ENCODE results near the gene CAP2.
"Not testable (repeated sequence)": the region's sequence is repeated elsewhere in the genome, so short reads cannot be mapped to it uniquely, and the experiment has no call there.

CAP2 gene

DNA sequence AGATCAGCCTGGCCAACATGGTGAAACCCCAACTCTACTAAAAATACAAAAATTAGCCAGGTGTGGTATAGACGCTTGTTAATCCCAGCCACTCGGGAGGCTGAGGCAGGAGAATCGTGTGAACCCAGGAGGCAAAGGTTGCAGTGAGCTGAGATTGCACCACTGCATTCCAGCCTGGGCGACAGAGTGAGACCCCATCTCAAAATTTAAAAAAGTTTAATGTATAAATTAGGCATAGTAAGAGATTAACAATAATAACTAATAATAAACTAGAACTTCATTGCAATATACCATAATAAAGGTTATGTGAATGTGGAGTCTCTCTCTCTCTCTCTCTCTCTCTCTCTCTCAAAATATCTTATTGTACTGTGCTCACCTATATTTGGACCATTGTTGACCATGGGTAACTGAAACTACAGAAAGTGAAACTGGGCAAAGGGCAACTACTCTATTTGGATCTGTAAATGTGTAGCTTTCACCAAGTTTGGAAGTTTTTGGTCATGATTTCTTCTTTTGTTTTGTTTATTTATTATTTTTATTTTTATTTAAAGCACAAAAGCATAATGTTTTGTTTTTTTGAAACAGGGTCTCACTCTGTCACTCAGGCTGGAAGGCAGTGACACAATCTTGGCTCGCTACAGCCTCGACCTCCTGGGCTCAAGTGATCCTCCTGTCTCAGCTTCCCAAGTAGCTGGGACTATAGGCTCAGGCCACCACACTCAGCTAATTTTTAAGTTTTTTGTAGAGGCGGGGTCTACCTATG is 12.0 kb downstream of the CAP2 start:
- not testable (repeated sequence) for DNase-seq

DNA sequence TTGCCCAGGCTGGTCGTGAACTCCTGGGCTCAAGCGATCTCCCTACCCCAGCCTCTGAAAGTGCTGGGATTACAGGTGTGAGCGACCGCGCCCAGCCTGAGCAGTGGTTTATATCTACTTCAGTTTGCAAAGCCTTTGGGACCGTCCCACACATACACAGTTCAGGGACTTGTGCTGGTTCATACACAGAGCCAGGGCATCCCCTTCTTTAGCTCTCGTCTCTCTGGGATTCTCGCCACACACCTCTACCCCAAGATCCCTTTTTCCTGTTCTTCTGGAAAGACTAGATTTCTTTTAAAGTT is 12.5 kb downstream of the CAP2 start:
- no peak for DNase-seq

DNA sequence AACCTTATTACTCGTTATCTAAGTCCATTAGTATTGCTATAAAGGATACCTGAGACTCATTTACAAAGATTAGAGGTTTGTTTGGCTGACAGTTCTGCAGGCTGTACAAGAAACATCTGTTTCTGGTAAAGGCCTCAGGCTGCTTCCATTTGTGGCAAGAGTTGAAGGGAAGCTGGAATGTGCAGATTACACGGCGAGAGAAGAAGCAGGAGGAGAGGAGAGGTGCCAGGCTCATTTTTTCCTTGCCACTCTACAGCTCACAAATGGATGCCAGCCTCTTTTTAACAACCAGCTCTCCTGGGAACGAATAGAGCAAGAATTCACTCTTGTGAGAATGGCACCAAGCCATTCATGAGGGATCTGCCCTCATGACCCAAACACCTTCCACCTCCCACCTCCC is 14.7 kb downstream of the CAP2 start:
- DNase-seq: no peak

DNA sequence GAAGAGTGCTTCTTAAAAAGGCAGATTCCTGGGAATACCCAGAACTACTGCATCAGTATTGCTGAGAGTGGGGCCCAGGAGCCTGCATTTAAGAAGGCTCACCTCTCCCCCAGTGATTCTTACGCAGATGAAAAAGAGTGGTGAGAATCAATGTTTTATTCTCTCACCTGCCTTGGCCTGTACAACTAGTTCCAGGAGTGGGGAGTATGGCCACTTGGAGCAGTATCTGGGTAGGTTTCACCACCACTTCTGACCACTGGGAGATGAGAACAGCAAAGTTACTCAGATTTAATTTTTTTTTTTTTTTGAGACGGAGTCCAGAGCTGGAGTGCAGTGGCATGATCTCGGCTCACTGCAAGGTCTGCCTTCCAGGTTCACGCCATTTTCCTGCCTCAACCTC is 16.9 kb downstream of the CAP2 start:
- no peak for DNase-seq

DNA sequence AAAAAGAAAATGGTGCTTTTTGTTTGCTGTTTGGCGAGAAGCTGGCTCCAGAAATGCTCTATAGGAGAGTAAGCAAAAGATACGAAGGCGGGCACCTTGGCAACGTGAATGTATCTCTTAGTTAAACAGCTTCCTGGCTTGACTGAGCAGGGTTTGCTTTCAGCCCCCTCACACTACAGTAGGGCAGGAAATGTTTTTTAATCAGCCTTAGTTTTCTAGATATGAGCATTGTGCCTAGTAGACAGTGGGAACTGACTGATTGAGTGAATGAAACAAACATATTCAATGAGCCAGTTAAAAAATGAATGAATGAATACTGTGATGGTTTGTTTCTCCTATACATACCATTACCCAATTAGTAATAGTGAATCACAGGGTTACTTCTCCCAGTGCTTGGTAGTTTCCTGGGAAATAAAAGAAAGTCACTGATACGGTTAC is 19.9 kb downstream of the CAP2 start:
- DNase-seq: no peak

DNA sequence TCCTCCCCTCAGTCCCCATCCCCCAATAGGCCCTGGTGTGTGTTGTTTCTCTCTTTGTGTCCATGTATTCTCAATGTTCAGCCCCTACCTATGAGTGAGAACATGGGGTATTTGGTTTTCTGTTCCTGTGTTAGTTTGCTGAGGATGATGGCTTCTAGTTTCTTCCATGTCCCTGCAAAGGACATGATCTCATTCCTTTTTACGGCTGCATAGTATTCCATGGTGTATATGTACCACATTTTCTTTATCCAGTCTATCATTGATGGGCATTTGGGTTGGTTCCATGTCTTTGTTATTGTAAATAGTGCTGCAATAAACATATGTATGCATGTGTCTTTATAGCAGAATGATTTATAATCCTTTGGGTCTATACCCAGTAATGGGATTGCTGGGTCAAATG is 21.0 kb downstream of the CAP2 start:
- DNase-seq: not testable (repeated sequence)

DNA sequence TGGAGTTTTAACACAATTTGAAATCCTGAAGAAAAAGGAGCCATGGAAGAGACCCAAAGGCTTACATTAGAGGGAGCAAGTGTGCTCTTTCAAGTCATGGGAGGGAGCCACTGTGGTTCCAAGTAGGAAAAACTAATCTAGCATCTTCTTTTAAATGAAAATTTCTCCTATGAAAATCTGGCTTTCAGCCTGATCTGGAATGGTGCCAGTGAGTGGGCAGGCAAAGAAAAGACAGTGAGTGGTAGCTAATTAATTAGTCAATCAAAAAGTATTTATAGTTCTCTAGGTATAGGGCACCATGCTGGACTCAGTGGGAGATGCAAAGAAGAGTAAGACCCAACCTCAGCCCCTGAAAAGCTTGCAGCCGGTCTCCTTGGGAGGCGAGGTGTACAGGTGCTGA is 21.9 kb downstream of the CAP2 start:
- DNase-seq: no peak

DNA sequence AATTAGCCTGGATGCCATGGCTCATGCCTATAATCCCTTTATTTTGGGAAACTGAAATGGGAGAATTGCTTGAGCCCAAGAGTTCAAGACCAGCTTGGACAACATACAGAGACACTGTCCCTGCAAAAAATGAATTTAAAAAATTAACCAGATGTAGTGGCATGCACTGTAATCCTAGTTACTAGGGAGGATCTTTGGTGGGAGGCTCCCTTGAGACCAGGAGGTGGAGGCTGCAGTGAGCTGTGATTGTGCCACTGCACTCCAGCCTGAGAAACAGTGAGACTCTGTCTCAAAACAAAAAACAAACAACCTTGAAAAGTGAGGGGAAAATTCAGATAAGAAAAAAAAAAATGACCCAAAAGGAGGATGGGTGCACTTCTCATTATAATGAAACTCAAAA is 23.4 kb downstream of the CAP2 start:
- no peak for DNase-seq

DNA sequence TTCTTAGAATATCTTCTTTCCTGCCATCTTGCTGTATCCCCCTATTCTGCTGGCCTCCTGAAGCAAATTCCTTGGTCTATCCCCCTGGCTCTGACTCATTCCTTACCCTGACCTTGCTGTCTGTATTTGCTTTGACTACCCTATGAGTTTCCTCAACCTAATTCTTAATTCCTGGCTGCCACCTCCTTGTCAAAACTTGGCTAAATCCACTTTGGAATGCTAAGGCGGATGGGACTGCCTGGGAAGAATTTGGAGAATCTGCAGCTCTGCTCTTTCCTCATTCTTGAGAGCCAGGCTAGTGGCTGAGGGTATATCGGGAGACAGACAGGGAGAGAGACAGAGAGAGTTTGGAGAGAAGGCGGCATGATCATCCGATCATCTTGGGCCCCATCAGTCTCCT is 24.4 kb downstream of the CAP2 start:
- no peak for DNase-seq

DNA sequence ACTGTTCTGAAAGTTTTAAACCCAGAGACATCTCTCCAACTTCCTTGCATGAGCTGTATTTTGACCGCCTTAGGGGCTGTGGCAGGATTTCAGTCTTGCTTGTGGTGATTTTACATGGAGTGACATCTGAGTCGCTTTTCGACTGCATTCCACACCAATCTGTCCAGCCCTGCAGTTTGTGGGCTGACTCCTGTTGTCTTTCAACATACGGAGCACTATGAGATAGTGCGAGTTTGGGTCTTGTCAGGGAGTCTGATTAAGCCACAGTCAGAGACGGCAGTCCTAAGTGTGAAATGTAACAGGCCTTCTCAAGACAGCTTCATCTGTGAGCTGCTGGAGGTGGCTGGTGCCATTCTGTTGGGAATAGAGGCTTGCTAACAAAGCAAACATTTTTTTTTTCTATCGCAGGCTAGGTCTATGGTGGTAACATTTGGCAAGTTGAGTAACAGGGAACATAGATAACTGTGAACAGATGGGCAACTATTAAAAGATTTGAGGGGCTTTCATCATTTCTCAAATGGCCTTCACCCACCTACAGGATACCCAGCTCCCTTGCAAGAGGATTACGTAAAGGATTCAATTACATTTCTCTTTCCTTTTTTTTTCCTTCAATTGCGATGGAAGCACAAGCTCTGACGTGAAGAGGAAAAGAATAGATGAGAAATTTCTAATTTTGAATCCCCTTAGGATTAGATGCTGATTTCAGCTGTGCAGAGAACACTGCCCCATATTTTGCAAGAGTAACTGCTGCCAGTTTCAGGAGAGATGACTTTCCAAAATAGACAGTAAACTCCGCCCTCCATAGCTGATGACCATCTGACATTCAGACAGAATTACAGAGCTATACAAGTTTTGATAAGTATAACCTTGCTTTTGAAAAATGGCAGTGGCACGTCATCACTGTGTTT is 25.1 kb downstream of the CAP2 start:
- DNase-seq: no peak

DNA sequence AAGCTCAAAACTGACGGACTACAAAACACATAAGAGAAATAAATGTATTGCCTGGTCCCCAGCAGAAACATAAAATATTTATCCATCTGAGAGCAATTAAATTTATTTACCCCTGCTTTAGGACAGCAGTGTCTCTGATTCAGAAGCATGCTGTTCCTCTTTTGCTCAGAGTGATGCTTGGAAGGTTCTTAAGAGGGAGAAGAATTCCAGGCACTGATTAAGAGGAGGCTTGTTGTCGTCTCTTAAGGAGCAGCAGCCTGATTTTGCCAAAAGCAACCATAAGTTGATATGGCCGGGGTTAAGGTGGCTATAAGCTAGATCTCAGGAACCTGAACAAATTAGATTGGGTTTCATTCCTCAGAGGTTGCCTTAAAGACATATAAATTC is 25.8 kb downstream of the CAP2 start:
- no peak for DNase-seq

DNA sequence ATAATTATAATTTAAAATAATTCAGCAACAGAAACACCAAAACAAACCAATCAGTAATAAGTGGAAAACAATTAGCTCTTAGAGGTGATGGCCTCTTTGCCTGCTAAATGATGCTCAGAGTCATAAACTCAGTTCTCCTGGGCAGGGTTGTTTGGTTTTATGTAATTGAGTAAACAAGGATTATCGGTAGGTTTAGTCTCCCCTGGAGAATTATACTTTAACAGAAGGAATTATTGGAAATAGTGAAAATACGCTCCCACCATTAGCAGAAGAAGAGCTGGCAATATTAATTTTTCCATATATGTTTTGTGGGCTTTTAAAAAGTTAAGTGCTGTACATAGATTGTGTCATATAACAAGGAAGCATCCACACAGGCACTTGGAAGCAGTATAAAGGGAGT is 27.0 kb downstream of the CAP2 start:
- no peak for DNase-seq

DNA sequence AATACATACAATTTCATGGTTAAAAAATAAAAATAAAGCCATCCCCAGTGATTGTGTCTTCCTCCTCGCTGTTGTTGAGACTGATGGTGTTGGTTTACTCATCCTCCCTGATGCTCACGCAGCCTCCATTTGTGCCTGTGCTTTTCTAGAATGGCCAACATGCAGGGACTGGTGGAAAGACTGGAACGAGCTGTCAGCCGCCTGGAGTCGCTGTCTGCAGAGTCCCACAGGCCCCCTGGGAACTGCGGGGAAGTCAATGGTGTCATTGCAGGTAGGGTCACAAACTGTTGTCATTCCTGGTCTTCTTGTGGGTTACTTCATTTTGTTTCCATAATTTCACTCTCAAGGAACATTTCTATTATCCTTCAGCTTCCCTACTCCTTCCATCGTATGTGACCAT is 28.0 kb downstream of the CAP2 start:
- no peak for DNase-seq

DNA sequence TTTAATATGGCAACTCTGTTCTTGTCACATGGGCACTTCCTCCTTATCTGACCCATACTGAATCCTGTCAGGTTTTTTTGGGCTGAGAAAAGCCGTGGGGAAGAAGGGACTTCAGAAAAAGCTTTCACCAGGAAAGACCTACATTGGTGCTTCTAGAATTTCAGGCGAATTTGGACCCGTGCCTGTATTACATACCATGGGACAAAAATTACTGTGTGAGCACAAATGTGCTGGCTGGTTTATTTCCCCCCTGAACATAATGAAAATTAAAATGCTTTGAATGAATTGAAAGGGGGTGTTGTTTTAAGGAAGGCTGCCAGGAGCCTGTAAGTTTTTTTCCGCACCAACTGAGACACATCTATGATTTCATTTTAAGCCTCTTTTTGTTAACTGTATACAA is 29.6 kb downstream of the CAP2 start:
- DNase-seq: no peak

DNA sequence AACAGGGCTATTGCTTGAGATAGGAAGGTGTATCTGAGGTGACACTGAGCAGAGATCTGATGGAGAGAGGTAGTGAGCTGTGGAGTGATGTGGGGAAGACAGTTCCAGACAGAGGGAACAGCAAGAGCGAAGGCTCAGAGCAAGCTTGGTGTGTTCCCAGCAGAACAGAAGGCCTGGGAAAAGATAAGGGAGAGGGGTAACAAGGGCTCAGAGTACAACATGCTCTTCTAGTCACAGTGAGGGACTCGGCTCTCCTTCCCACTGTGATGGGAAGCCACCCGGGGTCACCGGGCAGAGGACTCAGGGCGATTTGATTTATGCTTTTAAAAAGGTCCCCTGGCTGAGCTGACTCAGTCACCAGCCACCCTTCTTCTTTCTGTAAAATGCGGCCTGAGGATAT is 33.7 kb downstream of the CAP2 start:
- no peak for DNase-seq

DNA sequence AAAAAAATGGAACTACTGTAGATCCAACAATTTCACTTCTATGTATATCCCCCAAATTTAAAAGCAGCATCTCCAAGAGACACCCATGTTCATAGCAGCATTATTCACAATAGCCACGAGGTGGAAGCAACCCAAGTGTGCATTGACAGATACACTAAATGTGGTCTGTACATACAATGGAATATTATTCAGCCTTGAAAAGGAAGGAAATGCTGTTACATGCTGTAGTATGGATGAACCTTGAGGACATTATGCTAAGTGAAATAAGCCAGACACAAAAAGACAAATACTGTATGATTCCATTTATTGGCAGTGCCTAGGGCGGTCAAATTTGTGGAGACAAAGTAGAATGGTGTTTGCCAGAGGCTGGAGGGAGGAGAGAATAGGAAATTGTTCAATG is 34.2 kb downstream of the CAP2 start:
- DNase-seq: no peak

DNA sequence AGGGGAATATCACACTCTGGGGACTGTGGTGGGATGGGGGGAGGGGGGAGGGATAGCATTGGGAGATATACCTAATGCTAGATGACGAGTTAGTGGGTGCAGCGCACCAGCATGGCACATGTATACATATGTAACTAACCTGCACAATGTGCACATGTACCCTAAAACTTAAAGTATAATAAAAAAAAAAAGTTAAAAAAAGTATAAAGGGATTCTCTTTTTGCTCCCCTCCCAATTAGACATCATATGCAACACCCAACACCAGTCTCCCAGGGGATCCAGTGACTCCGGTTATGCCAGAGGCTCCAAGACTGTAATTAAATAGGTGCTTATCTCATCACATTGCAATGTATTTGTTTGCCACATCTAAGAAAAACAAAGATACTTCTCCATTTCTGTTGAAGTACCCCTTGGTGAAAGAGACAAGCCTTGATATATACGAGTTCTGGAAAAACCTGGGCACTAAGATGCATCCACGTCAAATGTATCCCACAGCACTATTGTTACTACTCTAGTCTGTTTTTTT is 35.3 kb downstream of the CAP2 start:
- not testable (repeated sequence) for DNase-seq

DNA sequence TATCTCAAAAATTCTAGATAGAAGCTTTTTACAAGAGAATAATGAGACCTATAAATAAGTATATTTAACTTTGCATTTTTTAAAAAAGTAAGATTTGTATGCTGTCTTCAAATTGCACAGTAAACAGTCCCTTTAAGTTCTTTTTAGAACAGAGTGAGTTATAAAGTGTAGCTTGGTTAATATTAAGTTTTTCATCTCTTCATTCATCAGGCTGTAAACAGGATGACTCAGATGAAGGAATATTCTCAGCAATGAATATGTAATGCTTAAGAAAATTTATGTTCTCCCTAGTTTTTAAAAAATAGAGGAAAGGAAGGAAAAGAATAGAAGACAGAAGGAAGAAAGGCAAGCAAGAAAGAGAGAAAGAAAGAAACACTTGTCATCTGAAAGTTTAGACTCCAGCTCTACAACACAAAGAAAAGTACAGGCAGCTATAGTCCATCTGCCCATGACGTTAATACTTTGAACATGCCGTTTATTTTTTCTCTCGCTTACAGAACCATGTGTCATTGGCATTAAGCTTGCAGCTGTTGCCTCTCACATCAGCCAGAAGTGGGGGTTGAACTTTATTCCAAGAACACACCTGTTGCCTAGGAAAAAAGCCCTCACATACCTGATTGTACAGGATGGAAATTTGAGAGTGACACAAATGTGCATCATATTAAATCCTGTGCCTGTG is 36.1 kb downstream of the CAP2 start:
- DNase-seq: no peak

DNA sequence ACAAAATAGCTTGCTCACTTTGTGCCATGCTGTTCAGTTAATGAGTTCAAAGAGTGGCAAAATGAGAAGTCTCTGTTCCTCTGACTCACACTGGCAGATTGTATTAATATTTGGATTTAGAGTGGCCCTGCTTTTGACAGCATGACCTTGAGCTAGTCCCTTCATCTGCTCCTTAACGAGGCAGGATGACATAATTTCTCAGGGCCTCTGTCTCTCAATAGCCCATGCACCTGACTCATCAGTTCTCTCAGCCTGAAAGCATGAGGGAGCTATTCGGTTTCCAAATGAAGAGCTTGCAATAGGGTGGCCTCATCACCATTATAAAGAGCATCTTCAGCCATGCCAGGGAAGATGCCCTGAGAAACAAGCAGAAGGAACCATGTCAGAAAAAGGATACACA is 38.2 kb downstream of the CAP2 start:
- DNase-seq: no peak

DNA sequence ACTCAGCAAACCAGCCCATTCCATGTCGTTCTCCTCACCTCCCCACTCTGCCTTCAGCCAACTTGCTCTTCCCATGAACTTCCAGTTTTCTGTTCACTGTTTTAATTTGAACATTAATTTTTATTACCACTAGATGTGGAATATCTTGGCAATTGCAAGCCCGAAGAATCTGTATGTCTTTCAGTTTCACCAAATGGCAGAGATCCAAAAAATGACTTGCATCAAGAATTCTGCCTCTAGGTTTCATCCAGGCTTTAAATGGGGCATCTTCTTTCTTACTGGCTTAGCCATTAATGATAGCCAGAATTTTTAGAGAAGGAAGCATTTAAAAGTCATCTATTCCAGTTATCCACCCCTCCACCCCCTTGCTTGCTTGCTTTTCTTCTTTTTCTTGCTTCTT is 39.0 kb downstream of the CAP2 start:
- DNase-seq: no peak

DNA sequence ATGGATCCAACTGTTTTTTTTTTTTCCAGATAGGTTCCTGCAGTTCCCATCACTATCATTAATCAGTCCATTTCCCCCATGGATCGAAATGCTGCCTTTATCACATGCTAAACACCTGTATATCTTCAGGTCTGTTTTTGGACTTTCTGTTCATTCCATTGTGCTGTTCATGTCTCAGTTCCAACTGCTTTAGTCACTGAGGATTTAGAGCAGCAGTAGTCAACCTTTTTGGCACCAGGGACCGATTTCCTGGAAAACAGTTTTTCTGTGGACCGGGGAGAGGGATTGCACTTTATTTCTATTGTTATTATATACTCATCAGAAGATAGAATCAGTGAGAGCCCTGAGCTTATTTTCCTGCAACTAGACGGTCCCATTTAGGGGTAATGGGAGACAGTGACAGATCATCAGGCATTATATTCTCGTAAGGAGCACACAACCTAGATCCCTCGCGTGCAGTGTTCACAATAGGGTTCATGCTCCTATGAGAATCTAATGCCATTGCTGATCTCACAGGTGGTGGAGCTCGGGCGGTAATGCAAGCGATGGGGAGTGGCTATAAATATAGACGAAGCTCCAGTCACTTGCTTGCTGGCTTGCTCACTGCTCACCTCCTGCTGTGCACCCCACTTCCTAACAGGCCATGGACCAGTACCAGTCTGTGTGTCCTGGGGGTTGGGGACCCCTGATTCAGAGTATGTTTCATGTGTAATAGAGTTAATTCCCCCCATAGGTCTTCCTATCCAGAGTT is 46.0 kb downstream of the CAP2 start:
- no peak for DNase-seq

DNA sequence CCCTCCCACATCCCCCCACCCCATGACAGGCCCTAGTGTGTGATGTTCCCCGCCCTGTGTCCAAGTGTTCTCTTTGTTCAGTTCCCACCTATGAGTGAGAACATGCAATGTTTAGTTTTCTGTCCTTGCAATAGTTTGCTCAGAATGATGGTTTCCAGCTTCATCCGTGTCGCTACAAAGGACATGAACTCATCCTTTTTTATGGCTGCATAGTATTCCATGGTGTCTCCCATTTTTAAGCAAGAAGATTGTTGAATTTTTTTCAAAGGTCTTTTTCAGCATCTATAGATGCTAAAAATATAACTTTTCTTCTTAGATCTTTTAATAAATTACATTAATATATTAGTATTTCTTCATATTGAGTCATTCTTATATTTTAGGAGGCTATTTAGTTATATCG is 47.4 kb downstream of the CAP2 start:
- DNase-seq: not testable (repeated sequence)

DNA sequence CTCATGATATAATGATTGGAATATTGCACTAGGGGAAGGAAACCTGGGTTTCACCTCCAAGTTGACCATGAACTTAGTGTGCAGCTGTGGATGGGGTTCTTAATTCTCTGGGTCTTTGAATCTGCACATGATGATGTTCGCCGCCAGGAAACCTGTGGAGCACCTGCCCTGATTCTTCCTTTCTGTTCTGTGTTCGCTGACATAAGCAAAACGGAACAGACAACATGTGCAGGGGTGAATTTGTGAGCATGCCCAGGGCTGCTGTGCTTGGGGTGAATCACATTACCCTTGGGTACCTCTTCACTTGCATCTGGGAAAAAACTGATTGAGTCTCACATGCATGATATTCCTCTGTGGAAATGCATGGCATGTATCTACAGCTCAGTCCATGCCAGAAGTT is 48.8 kb downstream of the CAP2 start:
- no peak for DNase-seq

Measured in suppressor macrophage treated with lipopolysaccharide for 4 hours (primary cell).